ENCODE data around the gene PIGK.

Gene PIGK

GRCh38 chr1:77084457-77084856 is 134.8 kb downstream of the PIGK start:
- Histone ChIP-seq H3K4me1 (no peaks in the 10 kb centered on the region), H3K27me3 (no peaks in the 10 kb centered on the region), H3K9me3 (no peaks in the 10 kb centered on the region), H3K4me3 (no peak overlapping the region), H3K36me3 (peaks cover 0 to 6% (median 0%) of the 10 kb centered on the region in 3 donors), H3K27ac (no peak overlapping the region)
- TF ChIP-seq CTCF (IDR thresholded peaks at IDR 0.05) = no peak
- DNase-seq = no peak
- intact Hi-C loops (cut with DNase I; ENCODE audit: low total_unique reads) = no loop called here

- Histone ChIP-seq H3K27me3 (no peaks in the 10 kb centered on the region), H3K9me3 (no peaks in the 10 kb centered on the region), H3K36me3 (peaks cover 0 to 6% (median 0%) of the 10 kb centered on the region in 3 donors), H3K27ac (no peak overlapping the region), H3K4me1 (no peaks in the 10 kb centered on the region), H3K4me3 (no peak overlapping the region)
- TF ChIP-seq CTCF (IDR thresholded peaks at IDR 0.05) = no peak
- intact Hi-C loops (cut with DNase I; ENCODE audit: low total_unique reads) = no loop called here
- DNase-seq = no peak
Observed at GRCh38 chr1:77081834-77082233, 137.4 kb downstream of the PIGK start.

- no peaks in the 10 kb centered on the region for H3K9me3 ChIP-seq
- H3K27ac ChIP-seq = no peak overlapping the region
- no peaks in the 10 kb centered on the region for H3K36me3 ChIP-seq
- DNase-seq = no peak
- H3K27me3 ChIP-seq = no peaks in the 10 kb centered on the region
- H3K4me1 ChIP-seq = no peaks in the 10 kb centered on the region
- TF ChIP-seq CTCF (IDR thresholded peaks at IDR 0.05) = no peak
- intact Hi-C loops (cut with DNase I; ENCODE audit: low total_unique reads) = no loop called here
- H3K4me3 ChIP-seq = no peak overlapping the region
Observed at GRCh38 chr1:77076759-77077158, 142.5 kb downstream of the PIGK start.

- TF ChIP-seq CTCF (IDR thresholded peaks at IDR 0.05) = no peak
- H3K9me3 ChIP-seq = no peaks in the 10 kb centered on the region
- H3K4me1 ChIP-seq = no peaks in the 10 kb centered on the region
- no peak overlapping the region for H3K27ac ChIP-seq
- no peaks in the 10 kb centered on the region for H3K36me3 ChIP-seq
- H3K4me3 ChIP-seq = no peak overlapping the region
- intact Hi-C loops (cut with DNase I; ENCODE audit: low total_unique reads) = no loop called here
- H3K27me3 ChIP-seq = no peaks in the 10 kb centered on the region
- DNase-seq = no peak
Observed at GRCh38 chr1:77068013-77068412, 151.2 kb downstream of the PIGK start.

- Histone ChIP-seq H3K4me3 (no peak overlapping the region), H3K27ac (no peak overlapping the region), H3K4me1 (no peaks in the 10 kb centered on the region), H3K36me3 (no peaks in the 10 kb centered on the region), H3K9me3 (no peaks in the 10 kb centered on the region), H3K27me3 (no peaks in the 10 kb centered on the region)
- no peak for TF ChIP-seq CTCF (IDR thresholded peaks at IDR 0.05)
- intact Hi-C loops (cut with DNase I; ENCODE audit: low total_unique reads) = no loop called here
- DNase-seq = no peak
Observed at GRCh38 chr1:77065693-77066342, 153.4 kb downstream of the PIGK start.

GRCh38 chr1:77064246-77064645 is 155.0 kb downstream of the PIGK start:
- Histone ChIP-seq H3K4me1 (no peaks in the 10 kb centered on the region), H3K27me3 (no peaks in the 10 kb centered on the region), H3K27ac (no peak overlapping the region), H3K4me3 (no peak overlapping the region), H3K9me3 (no peaks in the 10 kb centered on the region), H3K36me3 (no peaks in the 10 kb centered on the region)
- no peak for DNase-seq
- intact Hi-C loops (cut with DNase I; ENCODE audit: low total_unique reads) = no loop called here
- no peak for TF ChIP-seq CTCF (IDR thresholded peaks at IDR 0.05)

Data from tibial artery (tissue), 4 donors.